ENCODE data around the gene VSTM2A. TPM values are rescaled to one million over a fixed set of nuclear protein-coding genes. Genes with fewer than 3 reads are reported as not detected.

VSTM2A gene
- total RNA-seq, 1 donor from 2014 or later: not detected

GRCh38 chr7:54544149-54544526, 2.0 kb downstream of the VSTM2A start:
- Histone ChIP-seq H3K9me3 (no peaks in the 10 kb centered on the region), H3K27me3 (peaks cover 5% of the 10 kb centered on the region), H3K36me3 (no peaks in the 10 kb centered on the region), H3K4me1 (peaks cover 0 to 3% of the 10 kb centered on the region in 2 donors), H3K27ac (no peak overlapping the region), H3K4me3 (no peak overlapping the region)
- no peak for TF ChIP-seq CTCF (IDR thresholded peaks at IDR 0.05)
- intact Hi-C loops (cut with DNase I): no loop called here
- DNase-seq (ENCODE audit: low spot score in 2 of 2): no peak

- no peak overlapping the region for H3K4me3 ChIP-seq
- no peaks in the 10 kb centered on the region for H3K9me3 ChIP-seq
- no peaks in the 10 kb centered on the region for H3K36me3 ChIP-seq
- TF ChIP-seq CTCF (IDR thresholded peaks at IDR 0.05): no peak
- peaks cover 5% of the 10 kb centered on the region for H3K27me3 ChIP-seq
- peaks cover 0 to 3% of the 10 kb centered on the region in 2 donors for H3K4me1 ChIP-seq
- intact Hi-C loops (cut with DNase I): no loop called here
- no peak overlapping the region for H3K27ac ChIP-seq
- DNase-seq (ENCODE audit: low spot score in 2 of 2): no peak
These were observed 2.5 kb downstream of the VSTM2A start for GRCh38 chr7:54544527-54545240.

GRCh38 chr7:54545241-54545563, 3.0 kb downstream of the VSTM2A start:
- TF ChIP-seq CTCF (IDR thresholded peaks at IDR 0.05): no peak
- H3K27ac ChIP-seq: no peak overlapping the region
- H3K4me1 ChIP-seq: peaks cover 0 to 3% of the 10 kb centered on the region in 2 donors
- no peak overlapping the region for H3K4me3 ChIP-seq
- H3K9me3 ChIP-seq: no peaks in the 10 kb centered on the region
- DNase-seq (ENCODE audit: low spot score in 2 of 2): no peak
- intact Hi-C loops (cut with DNase I): no loop called here
- H3K36me3 ChIP-seq: no peaks in the 10 kb centered on the region
- H3K27me3 ChIP-seq: peaks cover 5% of the 10 kb centered on the region

- peaks cover 0 to 3% of the 10 kb centered on the region in 2 donors for H3K4me1 ChIP-seq
- peaks cover 5% of the 10 kb centered on the region for H3K27me3 ChIP-seq
- peak overlapping the region in 1 of 2 donors; percentile 43 for H3K4me3 ChIP-seq
- intact Hi-C loops (cut with DNase I): no loop called here
- no peaks in the 10 kb centered on the region for H3K36me3 ChIP-seq
- no peaks in the 10 kb centered on the region for H3K9me3 ChIP-seq
- no peak for DNase-seq (ENCODE audit: low spot score in 2 of 2)
- no peak for TF ChIP-seq CTCF (IDR thresholded peaks at IDR 0.05)
- H3K27ac ChIP-seq: no peak overlapping the region
These were observed 4.2 kb downstream of the VSTM2A start for GRCh38 chr7:54546081-54546985.

GRCh38 chr7:54546986-54547314, 4.8 kb downstream of the VSTM2A start:
- H3K4me1 ChIP-seq: peaks cover 0 to 2% of the 10 kb centered on the region in 2 donors
- TF ChIP-seq CTCF (IDR thresholded peaks at IDR 0.05): no peak
- DNase-seq (ENCODE audit: low spot score in 2 of 2): no peak
- no peaks in the 10 kb centered on the region for H3K9me3 ChIP-seq
- peak overlapping the region in 1 of 2 donors; percentile 43 for H3K4me3 ChIP-seq
- H3K27ac ChIP-seq: no peak overlapping the region
- no peaks in the 10 kb centered on the region for H3K36me3 ChIP-seq
- intact Hi-C loops (cut with DNase I): no loop called here
- H3K27me3 ChIP-seq: peaks cover 5% of the 10 kb centered on the region

Measured in ascending aorta (tissue), 2 donors.